Ishikawa (cell line): ENCODE results near the gene CEACAM19.

Experiments
- CEBPB ChIP-seq: IDR thresholded peaks from 2 replicates; pipeline ENCODE4 v1.6.1; 2012
- CREB1 ChIP-seq: IDR thresholded peaks from 2 replicates; pipeline ENCODE4 v1.6.1; 2012; ENCODE audit warnings: low read depth
- EGR1 ChIP-seq: IDR thresholded peaks from 2 replicates; pipeline ENCODE4 v1.6.1; 2012
- EP300 ChIP-seq: IDR thresholded peaks from 2 replicates; pipeline ENCODE4 v1.6.1; 2012; ENCODE audit warnings: borderline replicate concordance
- FOXM1 ChIP-seq: IDR thresholded peaks from 2 replicates; pipeline ENCODE4 v1.6.1; 2012; ENCODE audit warnings: low read depth, borderline replicate concordance
- NFIC ChIP-seq: IDR thresholded peaks from 2 replicates; pipeline ENCODE4 v1.6.1; 2012
- RAD21 ChIP-seq: IDR thresholded peaks from 2 replicates; pipeline ENCODE4 v1.6.1; 2012; ENCODE audit warnings: low read depth
- TAF1 ChIP-seq: IDR thresholded peaks from 2 replicates; pipeline ENCODE4 v1.6.1; 2012; ENCODE audit warnings: low read depth, mild to moderate bottlenecking
- TEAD4 ChIP-seq: IDR thresholded peaks from 2 replicates; pipeline ENCODE4 v1.6.1; 2012
- USF1 ChIP-seq: IDR thresholded peaks from 2 replicates; pipeline ENCODE4 v1.6.1; 2012
- YY1 ChIP-seq: IDR thresholded peaks from 2 replicates; pipeline ENCODE4 v1.6.1; 2012; ENCODE audit warnings: low read depth
- ZBTB7A ChIP-seq: IDR thresholded peaks from 2 replicates; pipeline ENCODE4 v1.6.1; 2012; ENCODE audit warnings: low read depth
- TF ChIP-seq, protein P1 (sequence below): IDR thresholded peaks from 2 replicates; pipeline ENCODE4 v1.6.1; 2012
- TF ChIP-seq, protein P2 (sequence below): IDR thresholded peaks from 2 replicates; pipeline ENCODE4 v1.6.1; 2012; ENCODE audit warnings: low read depth, mild to moderate bottlenecking

GRCh38 chr19:44681992-44682790 is 10.9 kb downstream of the CEACAM19 start:
- no peak for TF ChIP-seq YY1
- no peak for TF ChIP-seq EGR1
- no peak for TF ChIP-seq EP300
- TF ChIP-seq CEBPB = 0 out of 2 replicates have a peak, but pooled peaks have one; percentile 12
- no peak for TF ChIP-seq TAF1
- TF ChIP-seq USF1 = no peak
- no peak for TF ChIP-seq FOXM1
- TF ChIP-seq, protein P1, sequence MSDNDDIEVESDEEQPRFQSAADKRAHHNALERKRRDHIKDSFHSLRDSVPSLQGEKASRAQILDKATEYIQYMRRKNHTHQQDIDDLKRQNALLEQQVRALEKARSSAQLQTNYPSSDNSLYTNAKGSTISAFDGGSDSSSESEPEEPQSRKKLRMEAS = no peak
- TF ChIP-seq TEAD4 = no peak
- TF ChIP-seq, protein P2, sequence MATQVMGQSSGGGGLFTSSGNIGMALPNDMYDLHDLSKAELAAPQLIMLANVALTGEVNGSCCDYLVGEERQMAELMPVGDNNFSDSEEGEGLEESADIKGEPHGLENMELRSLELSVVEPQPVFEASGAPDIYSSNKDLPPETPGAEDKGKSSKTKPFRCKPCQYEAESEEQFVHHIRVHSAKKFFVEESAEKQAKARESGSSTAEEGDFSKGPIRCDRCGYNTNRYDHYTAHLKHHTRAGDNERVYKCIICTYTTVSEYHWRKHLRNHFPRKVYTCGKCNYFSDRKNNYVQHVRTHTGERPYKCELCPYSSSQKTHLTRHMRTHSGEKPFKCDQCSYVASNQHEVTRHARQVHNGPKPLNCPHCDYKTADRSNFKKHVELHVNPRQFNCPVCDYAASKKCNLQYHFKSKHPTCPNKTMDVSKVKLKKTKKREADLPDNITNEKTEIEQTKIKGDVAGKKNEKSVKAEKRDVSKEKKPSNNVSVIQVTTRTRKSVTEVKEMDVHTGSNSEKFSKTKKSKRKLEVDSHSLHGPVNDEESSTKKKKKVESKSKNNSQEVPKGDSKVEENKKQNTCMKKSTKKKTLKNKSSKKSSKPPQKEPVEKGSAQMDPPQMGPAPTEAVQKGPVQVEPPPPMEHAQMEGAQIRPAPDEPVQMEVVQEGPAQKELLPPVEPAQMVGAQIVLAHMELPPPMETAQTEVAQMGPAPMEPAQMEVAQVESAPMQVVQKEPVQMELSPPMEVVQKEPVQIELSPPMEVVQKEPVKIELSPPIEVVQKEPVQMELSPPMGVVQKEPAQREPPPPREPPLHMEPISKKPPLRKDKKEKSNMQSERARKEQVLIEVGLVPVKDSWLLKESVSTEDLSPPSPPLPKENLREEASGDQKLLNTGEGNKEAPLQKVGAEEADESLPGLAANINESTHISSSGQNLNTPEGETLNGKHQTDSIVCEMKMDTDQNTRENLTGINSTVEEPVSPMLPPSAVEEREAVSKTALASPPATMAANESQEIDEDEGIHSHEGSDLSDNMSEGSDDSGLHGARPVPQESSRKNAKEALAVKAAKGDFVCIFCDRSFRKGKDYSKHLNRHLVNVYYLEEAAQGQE = no peak
- TF ChIP-seq RAD21 = no peak
- TF ChIP-seq ZBTB7A = no peak
- no peak for TF ChIP-seq CREB1
- no peak for TF ChIP-seq NFIC
